ENCODE measurements around the gene SELENOI.

- TF ChIP-seq RFX5 (IDR thresholded peaks at IDR 0.05; ENCODE audit: low read depth, low read length), result no peak
- no peak for TF ChIP-seq CTCF (conservative IDR thresholded peaks at IDR 0.05; ENCODE audit: low read depth, low read length)
- TF ChIP-seq POLR2A (IDR thresholded peaks at IDR 0.05; ENCODE audit: low read depth, low read length), result no peak
- no peak for TF ChIP-seq BHLHE40 (IDR thresholded peaks at IDR 0.05; ENCODE audit: low read depth, low read length)
Measured at GRCh38 chr2:26356771-26357170, 10.8 kb downstream of the SELENOI start.
